Left lung (tissue), 10 donors: ENCODE data around the gene GSKIP. TPM values are rescaled to one million over a fixed set of nuclear protein-coding genes. Genes with fewer than 3 reads are reported as not detected.

Experiments
- ATAC-seq: fragments of 200-7000 bp; cut with Tn5 transposase; one replicate; pipeline ENCODE4 v1.9.1; 2020; ENCODE audit warnings: moderate library complexity
- DNase-seq, 4 donors: peaks; one replicate each; pipeline ENCODE4 v3.0.0-alpha.2; 2013 to 2020
- H3K27ac ChIP-seq, 2 donors: fragments of 200-600 bp; sonication (generic) in 1 of 2; one replicate each; pipeline versions ENCODE4 v1.5.0 to v1.8.0; 2020 to 2021
- H3K27me3 ChIP-seq, 2 donors: fragments of 200-600 bp; sonication (generic) in 1 of 2; one replicate each; pipeline versions ENCODE4 v1.5.0 to v1.8.0; 2020 to 2021
- H3K36me3 ChIP-seq, 2 donors: fragments of 200-600 bp; sonication (generic) in 1 of 2; one replicate each; pipeline versions ENCODE4 v1.5.0 to v1.8.0; 2020 to 2021
- H3K4me1 ChIP-seq, 2 donors: fragments of 200-600 bp; one replicate each; pipeline ENCODE4 v1.8.0; 2021
- H3K4me3 ChIP-seq, 2 donors: fragments of 200-600 bp; sonication (generic) in 1 of 2; one replicate each; pipeline versions ENCODE4 v1.5.0 to v1.8.0; 2020 to 2021; ENCODE audit warnings: mild to moderate bottlenecking in 1 of 2
- H3K9me3 ChIP-seq, 2 donors: fragments of 200-600 bp; sonication (generic) in 1 of 2; one replicate each; pipeline versions ENCODE4 v1.5.0 to v1.8.0; 2020 to 2021
- CTCF ChIP-seq, 2 donors: fragments of 200-600 bp; sonication (generic) in 1 of 2; IDR thresholded peaks; one replicate each; pipeline versions ENCODE4 v1.5.0 to v1.8.0; 2021; ENCODE audit warnings: antibody characterized with exemption in 2 of 2
- intact Hi-C, 2 donors: fragments of 100-400 bp; cut with DNase I; formaldehyde crosslinking; loops; one replicate each; pipeline versions ENCODE4 v1.11.2 to v1.14.2; 2022
- polyA plus RNA-seq, 6 donors: library from polyadenylated mRNA; unstranded; fragments of 120-200 nt; gene quantifications; one replicate each; pipeline ENCODE4 v1.2.1, GENCODE V29; 2013; ENCODE audit not compliant: insufficient read length in 6 of 6
- total RNA-seq, 2 donors: library from RNA; stranded (reverse); fragmentation: NEBNext Ultra II Directional; extraction: Animal tissue kit (Norgen Biotek cat#: 25700); gene quantifications; one replicate each; pipeline ENCODE4 v1.2.1, GENCODE V29; 2021
- donor health status: DM: no; HTN: yes; CAD: no.
- donor health status: DM: no; HTN: no; CAD: no.

The GSKIP gene
- total and polyA plus RNA-seq, 8 donors: 18.8 to 28.4 (median 22.2) TPM

DNA sequence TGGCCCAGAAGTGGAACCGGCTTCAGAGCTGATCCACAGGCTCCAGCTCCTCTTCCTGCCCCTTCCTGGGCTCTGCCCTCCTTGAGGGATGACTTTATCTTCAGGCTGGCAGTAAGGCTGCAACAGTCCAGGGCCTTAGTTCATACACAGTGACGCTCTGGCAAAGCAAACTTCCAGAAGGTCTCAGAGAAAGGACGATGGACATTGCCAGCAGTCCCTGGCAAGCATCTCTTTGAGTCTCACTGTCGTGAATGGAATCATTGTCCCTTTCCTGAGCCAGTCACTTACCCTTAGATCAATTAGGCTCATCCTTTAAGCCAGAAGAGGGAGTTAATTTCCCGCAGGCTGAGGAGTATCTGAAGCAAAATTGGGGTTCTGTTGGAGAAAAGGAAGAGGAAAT is 37.2 kb downstream of the GSKIP start:
- no peaks in the 10 kb centered on the region for H3K27me3 ChIP-seq

GRCh38 chr14:96403409-96403808 is 40.1 kb downstream of the GSKIP start:
- H3K27me3 ChIP-seq: no peaks in the 10 kb centered on the region
- intact Hi-C loops: loop anchor here in 1 of 2 donors (10.0 kb wide), 1 partner anchor 99 kb away; no protein-coding TSS in a partner anchor
- H3K4me1 ChIP-seq: no peaks in the 10 kb centered on the region
- no peak for DNase-seq
- no peak overlapping the region for H3K27ac ChIP-seq
- no peaks in the 10 kb centered on the region for H3K9me3 ChIP-seq
- no peaks in the 10 kb centered on the region for H3K36me3 ChIP-seq
- no peak overlapping the region for H3K4me3 ChIP-seq
- ATAC-seq: no peak
- TF ChIP-seq CTCF (IDR thresholded peaks at IDR 0.05): no peak

More for the DNA sequence above, 37.2 kb downstream of the GSKIP start:
- no peak for TF ChIP-seq CTCF (IDR thresholded peaks at IDR 0.05)
- Histone ChIP-seq H3K4me3 (no peak overlapping the region), H3K4me1 (no peaks in the 10 kb centered on the region), H3K36me3 (no peaks in the 10 kb centered on the region), H3K9me3 (no peaks in the 10 kb centered on the region), H3K27ac (no peak overlapping the region)
- DNase-seq (no peak), ATAC-seq (no peak)
- intact Hi-C loops: loop anchor here in 1 of 2 donors (10.0 kb wide), 1 partner anchor 96 kb away; no protein-coding TSS in a partner anchor

DNA sequence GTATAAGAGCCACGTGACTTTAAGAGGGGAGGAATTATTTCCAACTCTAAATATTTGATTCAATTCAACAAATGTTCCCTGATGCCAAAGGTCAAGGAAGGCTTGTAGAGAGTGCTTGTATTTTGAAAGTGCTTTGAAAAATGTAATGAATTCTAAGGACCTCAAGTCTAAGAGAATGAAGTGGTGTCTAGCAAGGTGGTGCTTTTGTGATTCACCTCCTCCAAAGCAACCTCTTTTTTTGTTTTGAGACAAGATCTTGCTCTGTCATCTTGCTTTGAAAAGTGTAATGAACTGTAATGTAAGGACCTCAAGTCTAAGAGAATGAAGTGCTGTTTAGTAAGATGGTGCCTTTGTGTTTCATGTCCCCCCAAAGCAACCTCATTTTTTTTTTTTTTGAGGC is 42.4 kb downstream of the GSKIP start:
- no peaks in the 10 kb centered on the region for H3K9me3 ChIP-seq
- no peak overlapping the region for H3K4me3 ChIP-seq
- no peak for TF ChIP-seq CTCF (IDR thresholded peaks at IDR 0.05)
- DNase-seq: no peak
- no peaks in the 10 kb centered on the region for H3K27me3 ChIP-seq
- intact Hi-C loops: loop anchor here in 1 of 2 donors (10.0 kb wide), 1 partner anchor 101 kb away; no protein-coding TSS in a partner anchor
- peak; percentile 89 for ATAC-seq
- H3K27ac ChIP-seq: no peak overlapping the region
- H3K36me3 ChIP-seq: no peaks in the 10 kb centered on the region
- H3K4me1 ChIP-seq: no peaks in the 10 kb centered on the region

DNA sequence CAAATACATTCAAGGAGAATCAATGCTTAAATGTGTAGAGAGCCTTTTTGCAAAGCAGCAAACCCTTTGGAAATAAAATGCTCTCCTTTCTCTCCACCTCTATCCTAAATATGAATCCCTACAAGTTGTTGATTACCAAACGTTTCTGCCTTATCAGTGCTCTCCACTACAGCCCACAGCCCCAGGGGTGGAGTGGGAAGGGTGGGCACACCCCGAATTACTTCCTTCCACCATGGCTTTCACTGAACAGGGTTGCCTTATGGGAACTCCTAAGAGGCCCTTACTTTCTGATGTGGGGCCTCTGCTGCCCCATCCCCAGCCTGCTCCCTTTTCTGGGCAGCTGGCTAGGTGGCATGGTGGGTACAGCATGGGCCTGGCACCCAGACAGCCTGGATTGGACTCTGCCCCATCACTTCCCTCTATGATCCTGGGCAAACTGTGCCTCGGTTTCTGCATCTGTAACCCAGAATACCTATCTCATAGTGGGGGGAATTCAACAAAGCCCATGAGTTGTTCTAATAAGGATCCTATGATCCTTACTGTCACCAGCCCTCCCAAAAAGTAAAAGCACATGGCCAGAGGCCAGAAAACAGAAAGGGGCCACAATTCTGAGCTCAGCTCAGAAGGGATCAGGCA is 44.7 kb downstream of the GSKIP start:
- H3K27ac ChIP-seq: no peak overlapping the region
- intact Hi-C loops: loop anchor here in 1 of 2 donors (10.0 kb wide), 1 partner anchor 103 kb away; no protein-coding TSS in a partner anchor
- no peaks in the 10 kb centered on the region for H3K9me3 ChIP-seq
- ATAC-seq (no peak), DNase-seq (no peak)
- no peak overlapping the region for H3K4me3 ChIP-seq
- no peaks in the 10 kb centered on the region for H3K4me1 ChIP-seq
- no peaks in the 10 kb centered on the region for H3K36me3 ChIP-seq
- H3K27me3 ChIP-seq: no peaks in the 10 kb centered on the region
- no peak for TF ChIP-seq CTCF (IDR thresholded peaks at IDR 0.05)

GRCh38 chr14:96408608-96409007 is 45.3 kb downstream of the GSKIP start:
- DNase-seq (no peak), ATAC-seq (peak; percentile 42)
- Histone ChIP-seq H3K4me1 (no peaks in the 10 kb centered on the region), H3K9me3 (no peaks in the 10 kb centered on the region), H3K4me3 (no peak overlapping the region), H3K27ac (no peak overlapping the region), H3K36me3 (no peaks in the 10 kb centered on the region), H3K27me3 (no peaks in the 10 kb centered on the region)
- TF ChIP-seq CTCF (IDR thresholded peaks at IDR 0.05): no peak
- intact Hi-C loops: loop anchor here in 1 of 2 donors (10.0 kb wide), 1 partner anchor 104 kb away; no protein-coding TSS in a partner anchor
